Transverse colon (tissue), 4 donors: Measurements from ENCODE around the gene FOLR3. TPM values are rescaled to one million over a fixed set of nuclear protein-coding genes. Genes with fewer than 3 reads are reported as not detected.
"Not testable (repeated sequence)": the region's sequence is repeated elsewhere in the genome, so short reads cannot be mapped to it uniquely, and the experiment has no call there.

Source experiments
- DNase-seq: peaks from one replicate; pipeline ENCODE4 v3.0.0-alpha.2; 2019
- H3K27ac ChIP-seq, 4 donors: fragments of 200-600 bp; sonication (generic); 2 replicates each; pipeline ENCODE4 v1.5.1; 2016 to 2018; ENCODE audit warnings: inconsistent platforms in 4 of 4
- H3K27me3 ChIP-seq: fragments of 200-600 bp; sonication (generic); 2 replicates; pipeline ENCODE4 v1.5.1; 2017; ENCODE audit warnings: inconsistent platforms
- H3K36me3 ChIP-seq, 4 donors: fragments of 200-600 bp; sonication (generic); 2 replicates each; pipeline ENCODE4 v1.5.1; 2017 to 2019; ENCODE audit warnings: inconsistent platforms in 4 of 4
- H3K4me1 ChIP-seq, 4 donors: fragments of 200-600 bp; sonication (generic); 2 replicates each; pipeline ENCODE4 v1.5.1; 2017 to 2020; ENCODE audit warnings: inconsistent platforms in 4 of 4
- H3K4me3 ChIP-seq, 4 donors: fragments of 200-600 bp; sonication (generic); 1 replicate in 1 of 4; 2 replicates in 3 of 4; pipeline versions ENCODE4 v1.5.1 to v1.6.1; 2017 to 2019; ENCODE audit warnings: inconsistent platforms in 4 of 4
- H3K9me3 ChIP-seq, 2 donors: fragments of 200-600 bp; sonication (generic); 2 replicates each; pipeline ENCODE4 v1.5.1; 2017 to 2019; ENCODE audit warnings: inconsistent platforms in 2 of 2
- CTCF ChIP-seq, 5 experiments: fragments of 200-600 bp in 3 of 5; fragments of 450-650 bp in 2 of 5; sonication (generic) in 3 of 5; IDR thresholded peaks; 1 replicate in 2 of 5; 2 replicates in 3 of 5; pipeline ENCODE4 v1.5.1; 2016 to 2017; ENCODE audit warnings: antibody characterized with exemption in 5 of 5, inconsistent platforms in 3 of 5, mild to moderate bottlenecking in 2 of 5, moderate library complexity in 1 of 5
- EP300 ChIP-seq: sonication (generic); formaldehyde crosslinking; IDR thresholded peaks from one replicate; pipeline ENCODE4 v1.6.1; 2017; ENCODE audit warnings: antibody characterized with exemption, low read depth
- POLR2A ChIP-seq: fragments of 450-650 bp; IDR thresholded peaks from one replicate; pipeline ENCODE4 v1.6.1; 2016; ENCODE audit warnings: antibody characterized with exemption, mild to moderate bottlenecking, moderate library complexity
- POLR2AphosphoS5 ChIP-seq, 3 donors: sonication (generic); formaldehyde crosslinking; IDR thresholded peaks; one replicate each; pipeline ENCODE4 v1.6.1; 2016; ENCODE audit warnings: antibody characterized with exemption in 3 of 3
- WGBS, 2 donors: methylation state at CpG; one replicate each; pipeline ENCODE4 v1.1.5; 2018; ENCODE audit warnings: low coverage in 1 of 2; 5-methylcytosine and 5-hydroxymethylcytosine counted together
- in situ Hi-C, 4 donors: fragments of 200-750 bp; cut with MboI; loops; one replicate each; pipeline versions ENCODE4 v1.15.0 to v1.15.1; 2017; ENCODE audit warnings: low sequenced_read_pairs in 3 of 4, low pct_ligation_motif_present in 1 of 4, low pct_unique_long_range_greater_than_20kb in 1 of 4
- intact Hi-C: fragments of 100-400 bp; cut with DNase I; formaldehyde crosslinking; loops from one replicate; pipeline ENCODE4 v1.15.1; 2023; ENCODE audit warnings: low total_unique reads
- total RNA-seq, 4 donors: library from RNA; depleted of rRNA; stranded (reverse); fragments of >200 nt; gene quantifications; one replicate each; pipeline ENCODE4 v1.1.0, GENCODE V29; 2016

The FOLR3 gene
- total RNA-seq, 4 donors from 2014 or later: not detected

GRCh38 chr11:72141066-72141465, 5.5 kb downstream of the FOLR3 start:
- intact Hi-C loops (no loop called here), in situ Hi-C loops (no loop called here)
- Histone ChIP-seq H3K36me3 (no peaks in the 10 kb centered on the region), H3K4me1 (peaks cover 0 to 6% (median 0%) of the 10 kb centered on the region in 4 donors), H3K9me3 (no peaks in the 10 kb centered on the region), H3K27me3 (no peaks in the 10 kb centered on the region), H3K27ac (no peak overlapping the region), H3K4me3 (no peak overlapping the region)
- DNase-seq: no peak
- WGBS, 2 donors: 76 to 79% methylated on average over 3 of the region's 3 CpGs
- TF ChIP-seq EP300: no peak

GRCh38 chr11:72142086-72142485, 6.6 kb downstream of the FOLR3 start:
- 82% methylated on average over 1 of the region's 1 CpG; no CpG with 5 or more reads in 1 of the 2 donors for WGBS, 2 donors
- in situ Hi-C loops: not testable (repeated sequence)

GRCh38 chr11:72142543-72142942, 7.0 kb downstream of the FOLR3 start:
- H3K9me3 ChIP-seq, H3K36me3 ChIP-seq, intact Hi-C loops, H3K4me1 ChIP-seq, DNase-seq, H3K4me3 ChIP-seq, H3K27me3 ChIP-seq, H3K27ac ChIP-seq, in situ Hi-C loops: not testable (repeated sequence)
- WGBS, 2 donors: 80% methylated on average over 1 of the region's 1 CpG; no CpG with 5 or more reads in 1 of the 2 donors

More at GRCh38 chr11:72142086-72142485, 6.6 kb downstream of the FOLR3 start:
- H3K27ac ChIP-seq, DNase-seq, H3K36me3 ChIP-seq, H3K9me3 ChIP-seq, H3K27me3 ChIP-seq, H3K4me3 ChIP-seq, intact Hi-C loops, H3K4me1 ChIP-seq: not testable (repeated sequence)

- Histone ChIP-seq H3K4me3 (no peak overlapping the region), H3K36me3 (no peaks in the 10 kb centered on the region), H3K9me3 (no peaks in the 10 kb centered on the region), H3K27ac (no peak overlapping the region), H3K27me3 (no peaks in the 10 kb centered on the region), H3K4me1 (peaks cover 0 to 6% (median 0%) of the 10 kb centered on the region in 4 donors)
- intact Hi-C loops: no loop called here
- WGBS, 2 donors: 60 to 86% methylated on average over 3 to 4 of the region's 4 CpGs
- in situ Hi-C loops: no loop called here
- TF ChIP-seq EP300 (no peak), CTCF (IDR thresholded peaks at IDR 0.05) (no peak), POLR2AphosphoS5 (IDR thresholded peaks at IDR 0.05) (no peak), POLR2A (no peak)
- no peak for DNase-seq
These were observed 9.5 kb downstream of the FOLR3 start for GRCh38 chr11:72144807-72145565.

GRCh38 chr11:72146625-72147024, 11.1 kb downstream of the FOLR3 start:
- intact Hi-C loops: no loop called here
- Histone ChIP-seq H3K9me3 (no peaks in the 10 kb centered on the region), H3K36me3 (no peaks in the 10 kb centered on the region), H3K4me3 (no peak overlapping the region), H3K4me1 (peaks cover 0 to 6% (median 0%) of the 10 kb centered on the region in 4 donors), H3K27me3 (no peaks in the 10 kb centered on the region), H3K27ac (no peak overlapping the region)
- WGBS, 2 donors: 39 to 71% methylated on average over 1 to 2 of the region's 2 CpGs
- DNase-seq: no peak
- in situ Hi-C loops: no loop called here
- no peak for TF ChIP-seq CTCF (IDR thresholded peaks at IDR 0.05)
- TF ChIP-seq EP300: no peak
- no peak for TF ChIP-seq POLR2A
- TF ChIP-seq POLR2AphosphoS5 (IDR thresholded peaks at IDR 0.05): no peak
